Ammon's horn (tissue), 1 donor: ENCODE measurements around the gene RPL36AL.

Experiments
- DNase-seq: peaks from one replicate; pipeline ENCODE4 v3.0.0-alpha.2; 2016; ENCODE audit warnings: low spot score

RPL36AL gene

DNA sequence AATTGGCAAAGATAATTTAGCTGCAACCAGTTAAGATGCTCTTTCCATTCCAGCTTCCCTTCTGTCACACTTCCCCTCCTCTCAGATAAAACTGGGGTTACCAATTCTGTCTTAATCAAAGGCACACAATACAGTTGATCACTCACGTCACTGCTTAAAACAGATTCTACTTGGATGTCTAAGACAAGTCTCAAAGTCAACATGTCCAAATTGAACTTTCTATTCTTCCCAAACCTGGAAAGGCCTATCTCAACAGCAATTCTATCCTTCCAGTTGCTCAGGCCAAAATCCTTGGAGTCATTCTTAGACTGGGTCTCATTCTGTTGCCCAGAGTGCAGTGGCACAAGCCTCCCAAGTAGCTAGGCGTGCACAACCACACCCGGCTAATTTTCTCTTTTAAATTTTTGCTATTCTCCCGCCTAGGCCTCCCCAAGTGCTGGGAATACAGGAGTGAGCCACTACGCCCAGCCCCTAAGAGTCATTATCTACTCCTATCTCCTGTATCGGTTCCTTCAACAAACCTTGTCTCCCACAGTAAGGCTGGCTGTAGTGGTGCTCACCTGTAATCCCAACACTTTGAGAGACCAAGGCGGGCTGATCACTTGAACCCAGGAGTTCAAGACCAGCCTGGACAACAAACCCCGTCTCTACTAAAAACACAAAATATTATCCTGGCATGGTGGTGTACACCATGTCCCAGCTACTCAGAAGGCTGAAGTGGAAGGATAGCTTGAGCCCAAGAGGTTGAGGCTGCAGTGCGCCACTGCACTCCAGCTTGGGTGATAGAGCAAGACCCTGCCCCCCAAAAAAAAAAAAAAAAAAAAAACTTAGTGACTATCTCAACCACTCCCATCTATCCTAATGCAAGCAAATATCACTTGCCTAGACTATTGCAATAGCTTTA is 39.0 kb downstream of the RPL36AL start:
- DNase-seq: no peak

GRCh38 chr14:49579841-49580240 is 40.6 kb downstream of the RPL36AL start:
- no peak for DNase-seq

DNA sequence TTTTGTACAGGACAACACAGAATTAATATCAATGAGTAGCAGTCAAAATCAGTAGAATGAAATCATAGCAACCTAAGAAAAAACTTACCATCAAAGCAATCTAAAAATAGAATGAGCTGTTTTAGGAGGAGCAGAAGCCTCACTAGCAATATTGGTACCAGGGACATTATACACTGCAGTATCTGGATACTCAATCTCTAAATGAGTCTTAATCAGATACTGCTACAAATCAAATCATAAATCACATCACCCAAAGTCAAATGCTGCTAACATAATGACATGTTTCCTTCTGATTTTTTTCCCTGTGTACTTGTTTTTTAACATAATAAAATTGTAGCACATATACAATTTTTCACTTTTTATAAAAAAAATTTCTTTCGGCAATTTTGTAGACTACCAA is 42.3 kb downstream of the RPL36AL start:
- no peak for DNase-seq

GRCh38 chr14:49574038-49574437 is 46.4 kb downstream of the RPL36AL start:
- no peak for DNase-seq

DNA sequence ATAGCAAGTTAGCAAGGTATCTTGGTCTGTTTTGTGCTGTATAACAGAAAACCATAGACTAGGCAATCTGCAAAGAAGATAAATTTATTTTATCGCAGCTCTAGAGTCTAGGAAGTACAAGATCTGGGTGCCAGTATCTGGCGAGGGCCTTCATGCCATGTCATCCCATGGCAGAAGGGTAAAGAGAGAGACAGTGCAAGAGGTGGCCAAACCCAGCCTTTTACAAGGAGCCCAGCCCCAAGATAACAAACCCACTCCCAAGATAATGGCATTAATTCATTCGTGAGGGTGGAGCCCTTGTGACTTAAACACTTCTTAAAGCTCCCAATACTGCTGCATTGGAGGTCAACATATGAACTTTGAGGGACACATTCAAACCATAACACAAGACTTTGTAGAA is 51.1 kb downstream of the RPL36AL start:
- DNase-seq: no peak
